Measurements from ENCODE around the gene ZNF280D. TPM values are rescaled to one million over a fixed set of nuclear protein-coding genes. Genes with fewer than 3 reads are reported as not detected.
A peak's percentile ranks its signal among the peaks of the same experiment; 100 is the strongest.

ZNF280D gene
- total RNA-seq, 1 experiment from 2014 or later = 34.0 TPM

- H3K27ac ChIP-seq = peak overlapping the region; percentile 77
- H3K27me3 ChIP-seq (replicated peaks) = no peaks in the 10 kb centered on the region
- no peak overlapping the region for H3K4me3 ChIP-seq
- no peak for DNase-seq (ENCODE audit: low read depth in 1 of 2, low spot score in 2 of 2)
- H3K9me3 ChIP-seq (replicated peaks) = peaks cover 7% of the 10 kb centered on the region; the same call in 1 of the 2 replicates
- peaks cover 35% of the 10 kb centered on the region for H3K4me1 ChIP-seq (replicated peaks)
- peaks cover 5% of the 10 kb centered on the region for H3K36me3 ChIP-seq
These were observed 4.5 kb upstream of the ZNF280D start for GRCh38 chr15:56737791-56738190.

- no peaks in the 10 kb centered on the region for H3K27me3 ChIP-seq (replicated peaks)
- H3K4me1 ChIP-seq (replicated peaks) = peaks cover 38% of the 10 kb centered on the region
- no peak overlapping the region for H3K4me3 ChIP-seq
- DNase-seq (ENCODE audit: low read depth in 1 of 2, low spot score in 2 of 2) = peak in 1 of 2 experiments; percentile 76
- H3K36me3 ChIP-seq = peaks cover 6% of the 10 kb centered on the region
- H3K27ac ChIP-seq = peak overlapping the region; percentile 77
- H3K9me3 ChIP-seq (replicated peaks) = peaks cover 7% of the 10 kb centered on the region; the same call in 1 of the 2 replicates
These were observed 3.8 kb upstream of the ZNF280D start for GRCh38 chr15:56736881-56737707.

DNA sequence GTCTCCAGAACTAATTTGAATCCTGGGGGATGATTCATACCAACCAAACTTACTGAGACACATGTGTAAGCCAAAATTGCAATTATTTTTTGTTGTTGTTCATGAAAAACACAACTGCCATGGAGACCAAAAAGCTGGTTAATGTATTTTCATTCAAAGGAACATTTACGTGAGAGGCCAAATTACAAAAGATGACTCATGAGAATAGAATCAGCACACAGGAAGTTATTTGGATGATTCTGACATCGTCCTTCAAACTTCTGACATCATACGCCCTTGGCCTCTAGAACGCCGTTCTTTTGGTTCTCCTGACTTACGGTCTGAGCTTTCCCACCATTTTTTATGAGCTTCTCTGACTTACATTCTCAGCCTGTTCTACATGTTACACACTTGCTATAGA lies 3.0 kb upstream of the ZNF280D start:
- Histone ChIP-seq H3K36me3 (peaks cover 6% of the 10 kb centered on the region), H3K27ac (peak overlapping the region; percentile 77), H3K27me3 (replicated peaks) (no peaks in the 10 kb centered on the region), H3K9me3 (replicated peaks) (peaks cover 7% of the 10 kb centered on the region; the same call in 1 of the 2 replicates), H3K4me1 (replicated peaks) (peaks cover 44% of the 10 kb centered on the region), H3K4me3 (no peak overlapping the region)
- DNase-seq (ENCODE audit: low read depth in 1 of 2, low spot score in 2 of 2) = peak; percentile 45 to 66

DNA sequence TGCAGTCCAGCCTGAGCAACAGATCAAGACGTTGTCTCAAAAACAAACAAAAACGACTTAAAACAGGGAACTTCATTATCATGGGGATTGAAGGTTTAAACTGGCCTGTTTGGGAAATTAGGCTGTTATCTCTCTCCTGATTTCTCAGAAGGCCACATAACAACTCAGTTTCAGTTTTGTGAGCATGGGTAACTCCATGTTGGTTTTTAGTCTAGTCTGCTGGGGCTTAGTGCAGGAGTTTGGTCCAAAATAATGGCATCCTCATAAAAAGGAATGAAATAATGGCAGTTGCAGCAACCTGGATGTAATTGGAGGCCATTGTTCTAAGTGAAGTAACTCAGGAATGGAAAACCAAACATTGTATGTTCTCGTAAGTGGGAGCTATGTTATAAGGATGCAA lies 2.3 kb upstream of the ZNF280D start:
- no peak for DNase-seq (ENCODE audit: low read depth in 1 of 2, low spot score in 2 of 2)
- H3K9me3 ChIP-seq (replicated peaks) = peaks cover 7% of the 10 kb centered on the region; the same call in 1 of the 2 replicates
- H3K27me3 ChIP-seq (replicated peaks) = no peaks in the 10 kb centered on the region
- H3K4me3 ChIP-seq = no peak overlapping the region
- H3K27ac ChIP-seq = peak overlapping the region; percentile 77
- H3K4me1 ChIP-seq (replicated peaks) = peaks cover 44% of the 10 kb centered on the region
- H3K36me3 ChIP-seq = peaks cover 11% of the 10 kb centered on the region

GRCh38 chr15:56734013-56734635 lies 815 bp upstream of the ZNF280D start:
- H3K4me3 ChIP-seq = peak overlapping the region; percentile 72

GRCh38 chr15:56732886-56733135 lies 498 bp downstream of the ZNF280D start:
- peaks cover 20% of the 10 kb centered on the region for H3K36me3 ChIP-seq
- H3K27ac ChIP-seq = peak overlapping the region; percentile 94
- no peaks in the 10 kb centered on the region for H3K27me3 ChIP-seq (replicated peaks)
- DNase-seq (ENCODE audit: low read depth in 1 of 2, low spot score in 2 of 2) = peak in 1 of 2 experiments; percentile 84
- H3K4me1 ChIP-seq (replicated peaks) = peaks cover 39% of the 10 kb centered on the region
- peaks cover 7% of the 10 kb centered on the region; the same call in 1 of the 2 replicates for H3K9me3 ChIP-seq (replicated peaks)
- H3K4me3 ChIP-seq = peak overlapping the region; percentile 72

More at GRCh38 chr15:56734013-56734635, 815 bp upstream of the ZNF280D start:
- Histone ChIP-seq H3K9me3 (replicated peaks) (peaks cover 7% of the 10 kb centered on the region; the same call in 1 of the 2 replicates), H3K4me1 (replicated peaks) (peaks cover 44% of the 10 kb centered on the region), H3K27ac (peak overlapping the region; percentile 94; the same call in 1 of the 2 replicates), H3K27me3 (replicated peaks) (no peaks in the 10 kb centered on the region), H3K36me3 (peaks cover 14% of the 10 kb centered on the region)
- no peak for DNase-seq (ENCODE audit: low read depth in 1 of 2, low spot score in 2 of 2)

GRCh38 chr15:56732135-56732885 lies 999 bp downstream of the ZNF280D start:
- peak overlapping the region; percentile 72 for H3K4me3 ChIP-seq
- H3K27me3 ChIP-seq (replicated peaks) = no peaks in the 10 kb centered on the region
- peaks cover 34% of the 10 kb centered on the region for H3K4me1 ChIP-seq (replicated peaks)
- H3K27ac ChIP-seq = peak overlapping the region; percentile 94
- peak in 1 of 2 experiments; percentile 41 for DNase-seq (ENCODE audit: low read depth in 1 of 2, low spot score in 2 of 2)
- peaks cover 7% of the 10 kb centered on the region; the same call in 1 of the 2 replicates for H3K9me3 ChIP-seq (replicated peaks)
- H3K36me3 ChIP-seq = peaks cover 24% of the 10 kb centered on the region

- no peak overlapping the region for H3K27ac ChIP-seq
- H3K4me1 ChIP-seq (replicated peaks) = peaks cover 26% of the 10 kb centered on the region
- peaks cover 7% of the 10 kb centered on the region; the same call in 1 of the 2 replicates for H3K9me3 ChIP-seq (replicated peaks)
- H3K36me3 ChIP-seq = peaks cover 29% of the 10 kb centered on the region
- no peaks in the 10 kb centered on the region for H3K27me3 ChIP-seq (replicated peaks)
- DNase-seq (ENCODE audit: low read depth in 1 of 2, low spot score in 2 of 2) = no peak
- H3K4me3 ChIP-seq = no peak overlapping the region; the same call in 1 of the 2 replicates
These were observed 1.8 kb downstream of the ZNF280D start for GRCh38 chr15:56731548-56731947.

DNA sequence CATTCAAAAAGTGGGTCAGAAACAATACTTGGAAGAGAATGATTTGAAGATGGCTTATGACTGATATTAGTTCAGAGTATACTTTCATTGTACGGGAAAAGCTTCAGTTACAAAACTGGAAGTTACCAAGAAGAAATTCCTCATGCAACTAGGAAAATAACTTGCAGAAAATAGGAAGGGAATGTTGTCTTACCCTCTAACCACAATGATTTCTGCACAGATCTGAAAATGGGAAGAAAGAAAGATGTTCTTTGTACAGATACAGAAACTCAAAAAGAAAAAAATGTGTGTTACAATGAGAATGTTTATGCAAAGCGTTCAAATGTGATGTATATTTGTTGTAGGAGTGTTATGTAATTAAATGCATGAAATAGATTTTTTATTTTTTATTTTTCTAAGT lies 3.7 kb downstream of the ZNF280D start:
- peaks cover 15% of the 10 kb centered on the region for H3K4me1 ChIP-seq (replicated peaks)
- DNase-seq (ENCODE audit: low read depth in 1 of 2, low spot score in 2 of 2) = no peak
- no peaks in the 10 kb centered on the region for H3K27me3 ChIP-seq (replicated peaks)
- no peak overlapping the region for H3K4me3 ChIP-seq
- no peak overlapping the region for H3K27ac ChIP-seq
- peaks cover 7% of the 10 kb centered on the region; the same call in 1 of the 2 replicates for H3K9me3 ChIP-seq (replicated peaks)
- peaks cover 32% of the 10 kb centered on the region for H3K36me3 ChIP-seq

- Histone ChIP-seq H3K36me3 (peaks cover 26% of the 10 kb centered on the region), H3K4me3 (no peak overlapping the region), H3K27me3 (replicated peaks) (no peaks in the 10 kb centered on the region), H3K27ac (no peak overlapping the region), H3K9me3 (replicated peaks) (no peaks in the 10 kb centered on the region), H3K4me1 (replicated peaks) (no peaks in the 10 kb centered on the region)
- DNase-seq (ENCODE audit: low read depth in 1 of 2, low spot score in 2 of 2) = no peak
These were observed 7.9 kb downstream of the ZNF280D start for GRCh38 chr15:56725386-56725785.

DNA sequence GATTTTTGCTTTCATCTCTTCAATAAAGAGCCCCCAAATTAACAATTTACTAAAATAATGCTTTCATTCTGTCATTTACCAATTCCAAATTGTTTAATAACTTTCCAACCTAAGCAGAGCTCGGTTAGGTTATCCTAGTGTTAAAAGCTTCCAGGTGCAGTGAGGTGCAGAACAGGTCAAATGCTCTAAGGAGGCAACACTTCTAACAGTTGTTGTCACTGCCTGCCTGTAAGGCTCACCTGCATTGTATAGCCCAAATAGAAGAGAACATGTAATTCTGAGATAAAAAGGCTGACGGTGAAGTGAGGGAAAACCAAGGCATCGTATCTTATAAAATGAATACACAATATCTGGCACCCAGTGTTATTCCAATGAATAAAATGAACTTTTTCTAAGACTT lies 9.1 kb downstream of the ZNF280D start:
- DNase-seq (ENCODE audit: low read depth in 1 of 2, low spot score in 2 of 2) = no peak
- H3K9me3 ChIP-seq (replicated peaks) = no peaks in the 10 kb centered on the region
- no peak overlapping the region for H3K27ac ChIP-seq
- H3K27me3 ChIP-seq (replicated peaks) = no peaks in the 10 kb centered on the region
- no peaks in the 10 kb centered on the region for H3K4me1 ChIP-seq (replicated peaks)
- no peak overlapping the region for H3K4me3 ChIP-seq
- H3K36me3 ChIP-seq = peaks cover 26% of the 10 kb centered on the region

DNA sequence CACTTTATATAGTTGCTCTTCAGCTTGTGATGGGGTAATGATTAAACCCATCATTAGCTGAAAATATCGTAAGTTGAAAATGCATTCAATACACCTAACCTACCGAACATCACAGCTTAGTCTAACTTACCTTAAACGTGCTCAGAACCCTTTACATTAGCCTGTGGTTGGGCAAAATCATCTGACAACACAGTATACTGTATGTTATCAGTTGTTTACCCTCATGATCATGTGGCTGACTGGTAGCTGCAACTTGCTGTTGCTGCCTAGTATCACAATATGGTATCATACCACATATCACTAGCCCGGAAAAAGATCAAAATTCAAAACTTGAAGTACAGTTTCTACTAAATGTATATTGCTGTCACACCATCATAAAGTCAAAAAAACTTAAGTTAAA lies 9.5 kb downstream of the ZNF280D start:
- no peak overlapping the region for H3K27ac ChIP-seq
- H3K4me1 ChIP-seq (replicated peaks) = no peaks in the 10 kb centered on the region
- peaks cover 25% of the 10 kb centered on the region for H3K36me3 ChIP-seq
- no peaks in the 10 kb centered on the region for H3K27me3 ChIP-seq (replicated peaks)
- H3K4me3 ChIP-seq = no peak overlapping the region
- DNase-seq (ENCODE audit: low read depth in 1 of 2, low spot score in 2 of 2) = no peak
- H3K9me3 ChIP-seq (replicated peaks) = no peaks in the 10 kb centered on the region

DNA sequence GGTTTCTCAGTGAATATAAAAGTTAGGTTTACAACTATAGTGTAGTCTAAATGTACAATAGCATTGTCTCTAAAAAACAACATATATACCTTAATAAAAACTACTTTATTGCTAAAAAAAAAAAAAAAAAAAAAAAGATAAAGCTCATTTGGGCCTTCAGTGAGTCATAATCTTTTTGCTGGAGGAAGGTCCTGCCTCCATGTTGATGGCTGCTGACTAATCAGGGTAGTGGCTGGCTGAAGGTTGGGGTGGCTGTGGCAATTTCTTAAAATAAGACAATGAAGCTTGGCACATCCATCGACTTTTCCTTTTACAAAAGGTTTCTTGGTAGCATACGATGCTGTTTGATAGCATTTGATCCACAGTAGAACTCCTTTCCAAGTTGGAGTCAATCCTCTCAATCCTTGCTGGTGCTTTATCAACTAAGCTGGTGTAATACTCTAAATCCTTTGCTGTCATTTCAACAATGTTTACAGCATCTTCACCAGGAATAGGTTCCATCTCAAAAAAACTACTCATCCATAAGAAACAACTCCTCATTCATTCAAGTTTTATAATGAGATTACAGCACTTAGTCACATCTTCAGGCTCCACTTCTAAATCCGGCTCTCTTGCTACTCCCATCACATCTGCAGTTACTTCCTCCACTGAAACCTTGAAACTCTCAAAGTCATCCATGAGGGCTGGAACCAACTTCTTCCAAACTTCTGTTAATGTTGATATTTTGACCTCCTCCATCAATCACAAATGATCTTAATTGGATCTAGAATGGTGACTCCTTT lies 13.3 kb downstream of the ZNF280D start:
- Histone ChIP-seq H3K36me3 (peaks cover 10% of the 10 kb centered on the region), H3K4me3 (no peak overlapping the region), H3K27ac (no peak overlapping the region), H3K4me1 (replicated peaks) (no peaks in the 10 kb centered on the region), H3K9me3 (replicated peaks) (no peaks in the 10 kb centered on the region), H3K27me3 (replicated peaks) (no peaks in the 10 kb centered on the region)
- no peak for DNase-seq (ENCODE audit: low read depth in 1 of 2, low spot score in 2 of 2)
